Ishikawa (cell line): ENCODE results near the gene IDH2.

Experiments
- EP300 ChIP-seq: IDR thresholded peaks from 2 replicates; pipeline ENCODE4 v1.6.1; 2012; ENCODE audit warnings: borderline replicate concordance
- FOXM1 ChIP-seq: IDR thresholded peaks from 2 replicates; pipeline ENCODE4 v1.6.1; 2012; ENCODE audit warnings: low read depth, borderline replicate concordance
- RAD21 ChIP-seq: IDR thresholded peaks from 2 replicates; pipeline ENCODE4 v1.6.1; 2012; ENCODE audit warnings: low read depth
- TAF1 ChIP-seq: IDR thresholded peaks from 2 replicates; pipeline ENCODE4 v1.6.1; 2012; ENCODE audit warnings: low read depth, mild to moderate bottlenecking
- TEAD4 ChIP-seq: IDR thresholded peaks from 2 replicates; pipeline ENCODE4 v1.6.1; 2012
- YY1 ChIP-seq: IDR thresholded peaks from 2 replicates; pipeline ENCODE4 v1.6.1; 2012; ENCODE audit warnings: low read depth

GRCh38 chr15:90149609-90150340, 47.5 kb upstream of the IDH2 start:
- TF ChIP-seq FOXM1 = no peak
- no peak for TF ChIP-seq EP300
- TF ChIP-seq TEAD4 = no peak
- TF ChIP-seq TAF1 = no peak
- TF ChIP-seq YY1 = no peak
- TF ChIP-seq RAD21 = no peak
